ENCODE results near the gene GZMM.

GZMM gene

GRCh38 chr19:531009-531752, 12.7 kb upstream of the GZMM start:
- peak overlapping the region; percentile 98 for H3K4me3 ChIP-seq (ENCODE audit: control insufficient read depth, low read depth, low read length)
- DNase-seq (ENCODE audit: low read depth): no peak
- TF ChIP-seq CTCF (IDR thresholded peaks at IDR 0.05; ENCODE audit: control insufficient read depth, insufficient read depth, low read depth, low read length, missing control alignments): no peak

GRCh38 chr19:531753-532560, 11.9 kb upstream of the GZMM start, which contains the start of gene CDC34:
Gene CDC34, plus strand, starts transcription at chr19:531760. Its CDS starts 172 bp downstream, at chr19:531932.
- DNase-seq (ENCODE audit: low read depth): no peak
- TF ChIP-seq CTCF (IDR thresholded peaks at IDR 0.05; ENCODE audit: control insufficient read depth, insufficient read depth, low read depth, low read length, missing control alignments): no peak
- H3K4me3 ChIP-seq (ENCODE audit: control insufficient read depth, low read depth, low read length): peak within 1 kb of the TSS; percentile 98

- peak; percentile 65 for TF ChIP-seq CTCF (IDR thresholded peaks at IDR 0.05; ENCODE audit: control insufficient read depth, insufficient read depth, low read depth, low read length, missing control alignments)
- H3K4me3 ChIP-seq (ENCODE audit: control insufficient read depth, low read depth, low read length): peak overlapping the region; percentile 98
- DNase-seq (ENCODE audit: low read depth): peak; percentile 18
Observed at GRCh38 chr19:532561-533363, 11.1 kb upstream of the GZMM start.

- DNase-seq (ENCODE audit: low read depth): no peak
- peak overlapping the region; percentile 98 for H3K4me3 ChIP-seq (ENCODE audit: control insufficient read depth, low read depth, low read length)
Observed at GRCh38 chr19:533364-534058, 10.3 kb upstream of the GZMM start.

GRCh38 chr19:534088-534487, 9.8 kb upstream of the GZMM start:
- no peak for DNase-seq (ENCODE audit: low read depth)
- no peak for TF ChIP-seq CTCF (IDR thresholded peaks at IDR 0.05; ENCODE audit: control insufficient read depth, insufficient read depth, low read depth, low read length, missing control alignments)
- H3K4me3 ChIP-seq (ENCODE audit: control insufficient read depth, low read depth, low read length): peak overlapping the region; percentile 98

More at GRCh38 chr19:533364-534058, 10.3 kb upstream of the GZMM start:
- TF ChIP-seq CTCF (IDR thresholded peaks at IDR 0.05; ENCODE audit: control insufficient read depth, insufficient read depth, low read depth, low read length, missing control alignments): no peak

Measured in AG09309 (cell line).